GM19395 (cell line): ENCODE measurements around the gene MAPK8IP2.
"Not testable (repeated sequence)": the region's sequence is repeated elsewhere in the genome, so short reads cannot be mapped to it uniquely, and the experiment has no call there.

ENCODE experiments used
- ATAC-seq: cut with Tn5 transposase; IDR thresholded peaks from one replicate; pipeline ENCODE4 v1.9.1; 2021; ENCODE audit warnings: mild to moderate bottlenecking, moderate library complexity; ENCODE audit not compliant: unreplicated experiment

The MAPK8IP2 gene

DNA sequence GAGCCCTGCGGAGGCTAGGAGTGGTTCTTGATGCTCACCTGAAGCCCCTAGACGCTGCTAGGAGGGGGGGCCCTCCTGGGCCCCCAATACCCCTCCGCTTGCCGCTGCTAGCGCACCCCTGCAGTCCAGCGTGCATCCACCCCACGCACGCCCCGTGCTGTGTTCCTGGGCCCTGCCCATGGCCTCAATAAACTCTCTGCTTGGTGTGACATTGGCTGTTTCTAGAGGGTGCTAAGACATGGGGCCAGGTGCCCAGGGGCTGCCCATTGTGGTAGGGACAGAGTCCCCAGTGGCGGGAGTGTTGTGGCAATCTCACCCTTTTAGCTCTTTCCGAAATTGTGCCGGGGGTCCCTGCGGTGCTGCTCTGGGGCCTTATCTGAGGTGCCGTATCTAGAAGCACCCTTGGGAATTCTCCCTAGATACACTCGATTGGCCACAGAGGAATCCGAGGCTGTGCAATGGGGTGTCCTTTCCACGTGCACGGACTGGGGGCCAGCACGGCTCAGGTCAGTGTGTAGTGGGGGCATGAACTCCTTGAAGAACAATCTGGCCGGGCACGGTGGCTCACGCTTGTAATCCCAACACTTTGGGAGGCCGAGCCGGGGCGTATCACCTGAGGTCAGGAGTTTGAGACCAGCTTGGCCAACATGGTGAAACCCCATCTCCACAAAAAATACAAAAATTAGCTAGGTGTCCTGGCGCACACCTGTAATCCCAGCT, 10.9 kb downstream of the MAPK8IP2 start:
- no peak for ATAC-seq

DNA sequence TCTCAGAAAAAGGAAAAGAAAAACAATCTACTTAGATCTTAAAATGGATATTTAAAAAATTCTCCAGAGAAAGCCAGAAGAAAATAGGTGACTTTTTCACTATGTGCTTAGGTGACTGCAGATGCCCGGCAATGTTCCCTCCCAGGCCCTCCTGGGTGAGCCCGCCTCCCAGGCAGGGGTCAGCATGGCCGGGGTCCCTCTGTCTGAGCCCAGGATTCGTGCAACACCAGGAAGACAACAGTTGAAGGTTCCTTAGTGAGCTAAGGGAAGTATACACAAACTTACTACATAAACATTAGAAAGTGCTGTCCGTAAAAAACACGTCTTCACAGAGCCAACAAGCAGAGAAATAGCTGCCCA, 11.6 kb downstream of the MAPK8IP2 start:
- no peak for ATAC-seq

DNA sequence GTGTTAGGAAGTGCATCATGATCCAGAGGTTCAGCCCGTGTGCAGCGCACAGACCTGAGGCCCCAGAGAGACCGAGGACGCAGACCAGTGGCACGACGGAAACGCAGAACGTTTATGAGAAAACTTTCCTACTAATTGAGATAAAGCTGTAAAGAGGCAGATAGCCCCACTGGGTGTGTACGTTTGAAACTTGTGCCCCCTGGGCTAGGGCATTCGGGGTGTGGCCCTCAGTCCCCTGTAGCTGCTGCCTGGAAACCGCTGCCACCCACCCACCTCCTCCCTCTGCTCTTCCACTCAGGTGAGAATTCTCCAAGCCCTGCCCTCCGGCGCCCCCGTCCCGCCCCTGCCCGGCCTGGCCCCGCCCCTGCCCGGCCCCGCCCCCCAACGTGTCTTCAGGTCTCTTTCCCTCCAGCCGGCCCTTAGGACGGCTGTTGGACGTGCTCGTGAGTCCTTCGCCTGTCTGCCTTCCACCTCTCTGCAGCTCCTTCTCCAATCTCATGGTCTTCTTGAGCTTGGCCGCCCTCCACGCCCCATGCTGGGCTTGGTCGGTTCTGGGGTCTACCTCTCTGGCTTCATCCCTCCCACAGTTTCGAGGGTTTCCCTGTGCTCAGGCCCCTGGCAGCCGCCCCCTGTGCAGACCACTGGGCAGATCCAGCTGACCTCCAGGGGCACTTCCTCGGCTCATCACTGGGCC, 12.1 kb downstream of the MAPK8IP2 start:
- ATAC-seq, result no peak

DNA sequence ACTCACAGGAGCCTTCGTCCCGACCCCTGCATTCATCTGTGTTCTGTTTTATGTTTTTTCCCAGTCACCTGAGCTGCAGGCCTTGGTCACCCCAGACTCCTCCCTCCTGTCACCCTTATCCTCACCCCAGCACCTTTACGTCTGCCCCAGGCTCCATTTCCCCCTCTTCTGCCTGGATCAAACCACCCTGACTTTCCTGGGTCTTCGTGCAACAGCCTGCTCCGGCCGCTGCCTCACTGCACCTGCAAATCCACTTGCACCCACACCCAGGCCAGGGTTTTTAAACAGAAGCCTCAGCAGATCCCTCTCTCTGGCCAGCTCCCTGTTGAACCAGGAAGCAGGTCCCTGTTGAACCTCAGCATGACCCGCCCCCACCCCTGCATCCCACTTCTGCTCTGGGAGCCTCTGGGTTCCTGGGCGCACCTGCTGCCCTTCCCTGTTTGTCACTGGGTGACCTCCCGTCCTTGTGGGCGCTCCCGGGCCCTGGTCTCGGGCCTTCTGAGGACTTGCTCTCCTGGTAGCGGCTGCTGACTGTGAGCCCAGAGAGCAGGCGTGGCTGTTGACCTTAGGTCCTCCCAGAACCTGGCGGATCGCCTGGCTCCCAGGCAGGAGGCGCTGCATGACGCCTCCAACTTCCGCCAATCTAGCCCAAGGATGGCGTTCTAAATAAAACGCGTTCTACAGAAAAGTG, 12.8 kb downstream of the MAPK8IP2 start:
- no peak for ATAC-seq

DNA sequence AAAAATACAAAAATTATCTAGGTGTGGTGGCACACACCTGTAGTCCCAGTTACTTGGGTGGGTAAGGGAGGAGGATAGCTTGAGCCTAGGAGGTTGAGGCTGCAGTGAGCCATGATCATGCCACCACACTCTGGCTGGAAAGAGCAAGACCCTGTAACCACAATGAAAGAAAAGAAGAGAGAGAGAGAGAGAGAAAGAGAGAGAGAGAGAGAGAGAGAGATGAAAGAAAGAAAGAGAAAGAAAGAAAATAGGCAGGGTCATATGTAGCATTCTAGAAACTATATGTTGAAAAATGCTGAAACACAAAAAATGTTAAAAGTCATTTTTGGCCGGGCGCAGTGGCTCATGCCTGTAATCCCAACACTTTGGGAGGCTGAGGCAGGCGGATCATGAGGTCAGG, 13.7 kb downstream of the MAPK8IP2 start:
- not testable (repeated sequence) for ATAC-seq

DNA sequence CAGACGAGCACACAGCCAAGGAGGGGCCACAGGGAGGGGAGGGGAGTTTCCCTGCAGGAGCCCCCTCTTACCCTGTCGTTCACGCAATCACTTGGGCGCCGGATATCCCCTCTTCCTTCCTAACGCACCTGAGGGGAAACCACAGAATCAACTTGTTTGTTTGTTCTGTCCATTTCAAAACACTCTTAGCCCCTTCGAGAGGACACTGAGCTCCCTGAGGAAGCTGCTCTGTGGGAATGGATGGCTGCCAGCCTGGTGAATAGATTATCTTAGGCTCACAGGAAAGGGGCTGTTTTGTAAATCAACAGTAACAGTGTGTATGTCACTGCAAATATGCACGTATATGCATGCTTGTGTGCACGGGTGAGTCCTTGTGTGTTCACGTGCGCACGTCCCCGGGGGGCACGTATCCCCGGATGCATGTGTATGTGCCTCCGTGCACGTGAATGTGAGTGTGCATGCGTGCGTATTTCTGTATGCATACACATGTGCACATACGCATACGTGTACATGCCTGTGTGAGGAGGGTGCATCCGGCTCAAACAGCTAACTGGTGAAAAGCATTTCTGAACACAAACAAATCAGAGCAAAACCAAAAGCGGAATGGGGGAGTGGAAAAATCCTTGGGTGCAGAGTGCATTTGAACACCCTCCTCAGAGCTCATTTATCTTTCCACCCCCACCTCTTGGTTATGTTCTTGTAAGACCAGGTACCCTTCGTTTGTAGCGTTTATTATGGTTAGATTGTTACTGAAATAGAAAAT, 20.2 kb downstream of the MAPK8IP2 start:
- ATAC-seq, result peak; percentile 65

DNA sequence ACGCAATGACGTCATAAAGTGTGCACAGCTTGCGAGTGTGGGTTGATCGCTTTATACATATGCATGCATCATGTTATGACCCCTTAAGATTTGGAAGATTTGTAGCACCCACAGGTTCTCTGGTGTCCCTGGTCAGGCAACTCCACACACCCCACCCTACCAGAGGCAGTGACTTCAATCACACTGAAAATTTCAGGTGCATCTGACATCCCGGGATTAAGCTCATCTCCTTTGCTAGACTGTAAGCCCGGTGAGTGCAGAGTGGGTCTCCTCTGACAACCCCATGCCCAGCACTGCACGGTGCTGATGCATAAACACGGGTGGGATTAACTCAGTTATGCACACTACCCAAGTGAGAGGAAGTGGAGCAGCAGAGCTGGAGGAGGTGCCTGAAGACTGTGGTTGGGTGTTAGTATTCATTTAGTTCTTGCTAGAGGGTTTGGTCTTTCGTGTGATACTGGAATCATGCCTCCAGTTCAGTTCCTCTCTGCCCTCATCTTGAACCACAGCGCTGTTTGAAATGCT, 20.8 kb downstream of the MAPK8IP2 start:
- ATAC-seq, result peak; percentile 49

DNA sequence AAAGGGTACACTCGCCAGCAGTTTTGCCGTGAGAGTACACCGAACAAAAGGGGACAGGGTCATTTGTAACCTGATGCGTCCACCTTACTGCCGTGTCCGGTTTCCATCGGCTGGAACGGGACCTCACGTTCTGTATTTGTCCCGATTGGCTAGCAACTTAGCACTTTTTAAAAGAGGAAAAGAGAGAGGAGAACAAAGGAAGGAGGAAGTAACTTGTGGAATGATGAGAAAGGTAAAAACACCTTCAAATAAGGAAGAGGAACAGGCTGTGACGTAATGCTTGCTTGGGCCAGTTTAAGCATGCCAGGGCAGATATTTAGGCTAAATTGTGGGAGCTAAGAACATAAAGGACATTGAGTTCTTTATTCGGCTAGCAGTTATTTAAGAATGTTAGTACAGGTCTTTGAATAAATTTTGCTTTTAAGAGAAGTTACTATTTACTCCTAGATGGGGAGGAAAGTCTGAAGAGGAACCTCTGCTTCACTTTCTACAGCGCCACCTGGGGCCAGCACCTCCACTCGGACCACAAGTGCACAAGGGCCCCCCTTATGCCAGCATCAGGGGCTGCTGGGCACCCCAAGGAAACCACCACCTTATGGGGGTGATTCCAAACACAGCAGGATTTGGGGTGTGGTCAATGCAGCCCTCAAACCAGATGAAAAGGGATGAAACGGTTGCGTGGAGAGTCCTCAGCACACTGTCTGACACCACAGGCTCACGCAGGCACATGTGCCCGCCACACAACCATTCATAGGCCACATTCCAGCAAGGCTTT, 21.5 kb downstream of the MAPK8IP2 start:
- ATAC-seq, result no peak

DNA sequence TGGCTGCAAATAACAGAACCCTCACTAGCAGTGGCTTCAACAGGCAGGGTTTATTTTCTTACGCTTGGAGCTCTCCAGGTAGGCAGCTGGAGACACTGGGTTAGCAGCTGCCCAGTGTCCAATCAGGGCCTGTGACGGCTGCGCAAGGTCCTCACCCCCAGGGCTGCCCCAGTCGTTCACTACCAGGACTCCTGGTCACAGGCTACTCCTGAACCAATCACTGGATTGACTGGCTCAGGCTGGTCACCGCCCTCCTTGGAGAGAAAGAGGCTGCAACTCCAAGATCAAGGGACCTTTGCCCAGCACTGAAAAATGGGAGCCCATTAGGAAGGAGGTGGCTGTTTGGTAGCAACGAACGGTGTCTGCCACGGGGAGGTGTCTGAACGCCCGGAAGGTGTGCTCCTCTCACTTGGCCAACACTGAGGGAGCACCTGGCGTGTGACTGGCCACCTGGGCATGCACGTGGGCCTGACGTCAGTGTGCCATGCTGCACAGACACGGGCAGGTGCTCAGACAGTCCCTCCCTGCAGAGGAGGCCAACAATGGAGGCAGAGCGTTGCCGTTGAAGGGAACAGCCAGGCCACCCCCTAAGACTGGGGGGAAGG, 22.2 kb downstream of the MAPK8IP2 start:
- no peak for ATAC-seq

DNA sequence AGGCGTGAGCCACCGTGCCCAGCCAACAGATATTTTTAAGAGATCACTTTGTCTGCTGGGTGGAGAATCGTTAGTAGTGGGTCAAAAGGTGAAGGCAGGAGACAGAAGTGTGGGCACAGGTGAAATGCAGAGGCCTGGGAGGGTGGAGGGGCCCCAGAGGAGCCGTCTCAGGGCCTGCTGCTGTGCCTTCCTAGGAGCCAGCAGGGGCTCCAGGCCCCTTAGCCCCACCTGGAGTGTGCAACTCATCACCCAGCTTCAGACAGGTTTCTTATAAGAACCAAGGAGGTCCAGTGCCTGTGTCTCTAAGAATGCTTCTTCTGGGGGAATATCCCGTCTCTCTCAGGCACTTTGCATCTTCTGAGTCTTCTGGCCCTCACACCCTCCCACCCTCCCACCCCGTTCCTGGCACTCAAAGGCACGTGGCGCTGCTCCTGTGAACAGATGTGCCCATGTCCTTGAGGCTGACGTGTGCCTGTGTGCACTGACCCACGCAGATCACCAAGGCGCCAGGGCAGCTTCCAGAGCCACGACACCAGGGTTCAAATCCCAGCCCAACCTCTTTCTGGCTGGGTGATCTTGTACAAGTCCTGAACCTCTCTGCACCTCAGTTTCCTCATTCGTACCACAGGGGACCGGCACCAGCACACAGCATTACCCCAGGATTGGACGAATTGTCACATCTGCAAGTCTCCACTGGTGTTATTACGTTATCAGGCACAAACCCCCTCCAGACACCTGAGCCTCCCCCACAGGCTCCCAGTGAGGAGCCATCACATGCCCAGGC, 23.9 kb downstream of the MAPK8IP2 start:
- no peak for ATAC-seq

DNA sequence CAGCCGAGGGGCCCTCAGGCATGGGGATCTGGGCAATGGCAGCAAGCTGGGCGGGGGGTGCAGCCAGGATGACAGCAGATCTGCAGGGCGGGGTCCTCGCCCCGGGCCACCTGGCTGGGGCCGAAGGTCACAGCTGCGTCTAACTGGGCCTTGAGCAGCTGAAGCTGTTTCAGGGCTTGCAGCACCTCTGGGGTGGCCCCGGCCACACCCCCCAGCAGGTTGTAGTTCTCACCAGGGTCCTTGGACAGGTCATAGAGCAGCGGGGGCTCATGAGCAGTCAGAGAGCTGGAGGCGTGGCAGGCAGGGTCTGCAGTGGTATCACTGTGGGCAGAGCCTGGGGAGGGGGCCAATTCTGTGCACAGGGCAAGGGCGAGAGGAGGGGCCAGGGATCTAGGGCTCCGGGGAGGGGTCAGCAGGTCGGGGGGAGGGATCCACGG, 24.6 kb downstream of the MAPK8IP2 start:
- ATAC-seq, result no peak

DNA sequence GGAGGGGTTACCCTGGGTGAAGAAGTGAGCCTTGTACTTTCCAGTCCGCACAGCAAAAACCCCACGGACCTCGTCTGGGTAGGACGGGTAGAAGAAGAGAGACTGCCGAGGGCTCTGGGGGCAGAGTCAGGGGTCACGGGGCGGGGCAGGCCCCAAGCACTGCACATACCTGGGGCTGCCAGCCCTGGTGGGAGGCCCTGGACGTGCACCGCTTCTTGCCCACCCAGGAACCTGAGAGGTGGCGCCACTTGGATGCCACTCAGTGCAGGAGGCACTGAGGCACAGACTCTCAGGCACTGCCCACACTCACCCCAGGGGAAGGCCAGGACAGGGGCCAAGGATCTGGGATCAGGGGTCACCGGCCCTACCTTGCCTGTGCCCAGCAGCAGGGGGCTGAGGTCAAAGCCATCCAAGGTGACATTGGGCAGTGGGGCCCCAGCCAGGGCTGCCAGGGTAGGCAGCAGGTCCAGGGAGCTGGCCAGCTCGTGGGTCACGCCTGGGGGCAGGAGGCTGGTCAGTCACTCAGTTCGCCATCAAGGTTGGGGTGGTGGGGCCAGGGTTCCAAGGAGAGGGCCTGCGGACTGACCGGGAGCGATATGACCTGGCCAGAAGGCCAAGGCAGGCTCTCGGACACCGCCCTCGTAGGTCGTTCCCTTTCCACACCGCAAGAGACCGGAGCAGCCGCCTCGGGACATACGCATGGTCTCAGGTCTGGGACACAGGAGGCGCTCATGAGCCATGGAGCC, 25.1 kb downstream of the MAPK8IP2 start:
- no peak for ATAC-seq

DNA sequence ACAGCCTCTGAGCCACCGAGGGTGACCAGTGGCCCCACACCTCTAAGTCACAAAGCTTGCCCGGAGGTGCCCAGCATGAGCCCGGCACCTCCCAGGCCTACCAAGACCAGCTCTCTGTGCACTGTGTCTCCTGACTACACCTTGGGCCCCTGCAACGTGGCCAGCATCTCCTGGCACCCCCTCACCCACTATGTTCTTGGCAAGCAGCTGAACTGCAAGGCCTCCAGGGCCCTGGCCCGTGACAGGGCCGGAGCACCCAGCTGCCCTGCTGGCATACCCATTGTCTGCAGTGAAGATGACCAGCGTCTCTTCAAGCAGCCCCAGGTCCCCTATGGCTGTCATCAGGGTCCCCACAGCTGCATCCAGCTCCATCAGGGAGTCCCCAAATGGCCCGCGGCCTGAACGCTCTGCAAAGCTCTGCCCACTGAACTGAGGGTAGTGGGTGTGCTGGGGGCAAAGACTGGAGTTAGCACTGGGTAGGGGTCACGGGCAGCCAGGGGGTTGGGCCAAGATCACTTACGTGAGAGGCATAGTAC, 25.8 kb downstream of the MAPK8IP2 start:
- no peak for ATAC-seq

DNA sequence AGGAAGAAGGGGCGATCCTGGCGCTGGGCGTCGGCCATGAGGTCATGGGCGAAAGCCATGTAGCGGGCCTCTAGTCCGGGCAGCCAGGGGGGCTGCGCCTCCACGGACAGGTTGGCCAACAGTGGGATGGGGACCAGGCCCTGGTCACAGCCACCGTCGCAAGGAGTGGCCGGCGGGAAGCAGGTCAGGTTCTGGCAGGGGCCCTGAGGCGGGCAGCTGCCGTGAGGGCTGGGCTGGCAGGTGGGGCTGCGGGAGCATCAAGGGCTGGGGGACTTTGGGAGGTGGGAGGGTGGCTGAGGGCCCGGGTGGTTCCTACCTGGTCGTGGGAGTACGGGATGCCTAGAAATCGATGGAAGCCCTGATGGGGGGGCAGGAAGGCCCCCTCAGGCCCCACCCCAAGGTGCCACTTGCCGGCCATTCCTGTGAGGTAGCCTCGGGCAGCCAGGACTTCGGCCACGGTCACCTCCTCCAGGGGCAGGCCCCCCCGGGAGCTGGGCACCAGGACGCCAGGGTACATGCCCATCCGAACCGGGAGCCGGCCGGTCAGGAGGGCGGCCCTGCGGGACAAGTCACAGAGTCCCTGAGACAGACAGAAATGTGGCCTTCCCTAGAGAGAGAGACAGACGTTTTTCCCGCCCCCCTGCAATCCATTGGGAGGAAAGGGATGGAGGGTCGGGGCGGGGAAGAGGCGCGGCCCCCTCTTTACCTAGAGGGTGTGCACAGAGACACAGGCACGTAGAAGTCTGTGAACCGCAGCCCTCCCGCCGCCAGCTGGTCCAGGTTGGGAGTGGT, 26.5 kb downstream of the MAPK8IP2 start:
- no peak for ATAC-seq

DNA sequence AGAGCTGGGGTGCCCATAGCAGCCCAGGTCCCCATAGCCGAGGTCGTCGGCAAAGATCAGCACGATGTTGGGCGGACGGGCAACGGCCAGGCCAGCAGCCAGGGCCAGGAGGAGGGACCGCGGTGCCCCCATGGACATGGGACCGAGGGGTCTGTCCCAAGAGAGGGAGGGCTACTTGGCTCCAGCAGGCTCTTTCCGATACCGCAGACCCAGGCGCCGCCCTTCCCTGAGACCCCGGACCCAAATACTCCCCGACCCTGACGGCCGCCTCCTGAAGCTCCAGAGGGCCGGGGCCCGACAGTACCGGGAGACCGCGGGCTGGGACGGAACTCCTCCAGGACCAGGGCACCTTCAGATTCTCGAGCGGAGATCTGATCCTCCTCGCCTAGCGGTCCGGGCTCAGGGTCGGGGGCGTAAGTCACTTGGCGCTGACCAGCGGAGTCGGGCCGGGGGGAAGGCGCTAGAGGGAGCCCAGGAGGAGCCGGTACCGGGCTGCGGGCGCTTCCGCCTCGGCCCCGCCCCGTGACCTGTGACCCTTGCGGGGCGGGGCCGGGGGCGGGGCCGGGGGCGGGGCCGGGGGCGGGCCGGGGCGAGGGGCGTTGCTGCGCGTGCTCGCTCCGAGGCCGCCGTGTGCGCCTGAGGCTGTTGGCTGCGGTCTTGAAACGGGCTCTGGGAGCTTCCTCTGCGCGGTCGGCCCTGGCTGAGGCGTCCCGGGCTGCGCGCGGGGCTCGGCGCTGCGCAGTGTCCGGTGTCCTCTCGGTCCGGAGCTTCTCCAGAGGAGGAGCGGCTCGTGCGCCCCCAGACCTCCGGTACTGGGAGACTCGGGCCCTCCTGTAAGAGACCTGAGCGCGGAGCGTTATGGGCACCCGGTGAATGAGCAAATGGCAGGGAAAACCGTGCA, 27.3 kb downstream of the MAPK8IP2 start, which contains the start of gene ARSA:
Gene ARSA (minus strand): TSS at position 511 of the 901 bp plus-strand sequence. CDS start 373 bp downstream, at position 138.
- ATAC-seq, result peak; percentile 72

DNA sequence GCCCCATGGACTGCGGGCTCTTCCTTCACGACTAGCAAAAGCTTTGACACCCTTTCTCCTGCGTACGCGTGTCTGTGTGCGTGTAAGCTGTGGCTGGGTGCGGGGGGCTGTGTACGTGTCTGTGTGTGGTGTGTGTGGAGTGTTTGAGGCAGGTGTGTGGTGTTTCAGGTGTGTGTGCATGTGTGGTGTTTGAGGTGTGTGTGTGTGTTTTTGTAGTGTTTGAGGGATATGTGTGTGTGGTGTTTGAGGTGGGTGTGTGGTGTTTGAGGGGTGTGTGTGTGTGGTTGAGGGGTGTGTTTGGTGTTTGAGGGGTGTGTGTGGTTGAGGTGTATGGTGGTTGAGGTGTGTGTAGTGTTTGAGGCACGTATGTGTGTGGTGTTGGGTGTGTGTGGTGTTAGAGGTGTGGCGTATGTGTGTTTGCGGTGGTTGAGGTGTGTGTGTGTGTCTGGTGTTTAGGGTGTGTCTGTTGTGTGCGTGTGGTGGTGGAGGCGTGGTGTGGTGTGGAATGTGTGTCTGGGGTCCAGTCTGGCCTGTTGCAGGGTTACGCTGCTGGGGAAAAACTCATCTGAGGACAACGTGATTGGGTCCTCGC, 28.0 kb downstream of the MAPK8IP2 start:
- ATAC-seq, result no peak
